HG02763 (cell line): ENCODE measurements around the gene ZDHHC15.
"Not testable (repeated sequence)": the region's sequence is repeated elsewhere in the genome, so short reads cannot be mapped to it uniquely, and the experiment has no call there.

Experiments used
- ATAC-seq: cut with Tn5 transposase; IDR thresholded peaks from one replicate; pipeline ENCODE4 v1.9.1; 2021; ENCODE audit warnings: mild to moderate bottlenecking, moderate library complexity; ENCODE audit not compliant: unreplicated experiment

ZDHHC15 gene, protein sequence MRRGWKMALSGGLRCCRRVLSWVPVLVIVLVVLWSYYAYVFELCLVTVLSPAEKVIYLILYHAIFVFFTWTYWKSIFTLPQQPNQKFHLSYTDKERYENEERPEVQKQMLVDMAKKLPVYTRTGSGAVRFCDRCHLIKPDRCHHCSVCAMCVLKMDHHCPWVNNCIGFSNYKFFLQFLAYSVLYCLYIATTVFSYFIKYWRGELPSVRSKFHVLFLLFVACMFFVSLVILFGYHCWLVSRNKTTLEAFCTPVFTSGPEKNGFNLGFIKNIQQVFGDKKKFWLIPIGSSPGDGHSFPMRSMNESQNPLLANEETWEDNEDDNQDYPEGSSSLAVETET

DNA sequence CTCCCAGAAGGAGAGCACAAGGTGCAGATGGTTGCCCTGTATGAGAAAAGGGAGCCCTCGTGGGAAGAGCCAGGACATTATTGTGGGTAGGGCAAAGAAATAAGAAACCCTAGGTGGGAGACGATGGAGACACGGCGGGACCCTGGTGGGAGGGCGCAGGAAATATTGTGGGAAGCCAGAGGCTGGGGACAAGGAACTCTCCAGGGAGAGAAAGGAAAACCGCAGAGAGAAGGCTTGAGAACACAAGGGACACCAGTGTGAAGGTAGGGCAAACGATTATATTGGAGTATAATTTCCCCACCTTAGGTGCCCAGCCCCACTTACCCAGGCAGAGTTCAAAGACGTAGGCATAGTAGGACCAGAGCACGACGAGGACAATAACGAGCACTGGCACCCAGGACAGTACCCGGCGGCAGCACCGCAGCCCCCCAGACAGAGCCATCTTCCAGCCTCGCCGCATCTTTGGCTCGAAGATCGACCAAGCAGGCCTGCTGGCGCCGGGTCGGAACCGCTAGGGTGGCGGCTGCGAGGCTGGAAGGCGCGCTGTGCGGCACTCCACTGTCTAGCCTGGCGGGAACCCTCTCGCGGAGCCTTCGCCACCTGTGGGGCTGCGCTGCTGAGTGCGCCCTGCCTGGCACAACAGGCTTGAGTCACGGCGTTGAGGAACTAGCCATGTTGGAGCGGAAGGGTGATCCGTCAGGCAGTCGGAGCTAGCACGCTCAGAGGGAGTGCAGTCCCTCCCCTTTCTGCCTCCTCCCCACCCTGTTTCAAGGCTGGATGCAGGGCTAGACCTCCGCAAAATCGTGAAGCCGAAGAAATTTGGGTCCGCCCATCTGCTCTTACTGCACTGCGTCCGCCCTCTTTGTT, at the start of gene ZDHHC15:
ZDHHC15 (minus strand) TSS at position 473 of the 867 bp plus-strand sequence; CDS start at position 460, 13 bp downstream.
- ATAC-seq = no peak

DNA sequence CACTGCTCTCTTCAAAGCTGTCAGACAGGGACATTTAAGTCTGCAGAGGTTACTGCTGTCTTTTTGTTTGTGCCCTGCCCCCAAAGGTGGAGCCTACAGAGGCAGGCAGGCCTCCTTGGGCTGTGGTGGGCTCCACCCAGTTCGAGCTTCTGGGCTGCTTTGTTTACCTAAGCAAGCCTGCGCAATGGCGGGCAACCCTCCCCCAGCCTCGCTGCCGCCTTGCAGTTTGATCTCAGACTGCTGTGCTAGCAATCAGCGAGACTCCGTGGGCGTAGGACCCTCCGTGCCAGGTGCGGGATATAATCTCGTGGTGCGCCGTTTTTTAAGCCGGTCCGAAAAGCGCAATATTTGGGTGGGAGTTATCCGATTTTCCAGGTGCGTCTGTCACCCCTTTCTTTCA, 37.7 kb upstream of the ZDHHC15 start:
- not testable (repeated sequence) for ATAC-seq

DNA sequence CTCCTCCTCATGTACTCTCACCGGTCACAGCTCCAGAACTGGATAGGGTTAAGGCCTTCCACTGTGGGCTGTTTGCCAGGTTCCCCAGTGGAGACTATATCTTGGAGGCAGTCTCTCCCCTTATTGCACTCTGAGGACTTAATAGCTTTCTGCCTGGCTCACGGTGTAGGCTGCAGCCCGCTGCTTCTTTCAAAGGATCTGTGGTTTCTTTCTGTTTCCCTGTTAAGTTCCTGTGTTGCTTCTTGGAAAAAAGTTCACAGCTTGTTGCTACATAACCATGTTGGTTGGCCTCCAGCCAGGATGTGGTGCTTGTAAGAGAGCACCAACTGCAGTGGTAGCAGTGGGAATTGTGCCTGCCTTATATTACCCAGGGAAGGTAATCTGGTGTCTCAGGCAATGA, 24.9 kb upstream of the ZDHHC15 start:
- ATAC-seq = no peak

DNA sequence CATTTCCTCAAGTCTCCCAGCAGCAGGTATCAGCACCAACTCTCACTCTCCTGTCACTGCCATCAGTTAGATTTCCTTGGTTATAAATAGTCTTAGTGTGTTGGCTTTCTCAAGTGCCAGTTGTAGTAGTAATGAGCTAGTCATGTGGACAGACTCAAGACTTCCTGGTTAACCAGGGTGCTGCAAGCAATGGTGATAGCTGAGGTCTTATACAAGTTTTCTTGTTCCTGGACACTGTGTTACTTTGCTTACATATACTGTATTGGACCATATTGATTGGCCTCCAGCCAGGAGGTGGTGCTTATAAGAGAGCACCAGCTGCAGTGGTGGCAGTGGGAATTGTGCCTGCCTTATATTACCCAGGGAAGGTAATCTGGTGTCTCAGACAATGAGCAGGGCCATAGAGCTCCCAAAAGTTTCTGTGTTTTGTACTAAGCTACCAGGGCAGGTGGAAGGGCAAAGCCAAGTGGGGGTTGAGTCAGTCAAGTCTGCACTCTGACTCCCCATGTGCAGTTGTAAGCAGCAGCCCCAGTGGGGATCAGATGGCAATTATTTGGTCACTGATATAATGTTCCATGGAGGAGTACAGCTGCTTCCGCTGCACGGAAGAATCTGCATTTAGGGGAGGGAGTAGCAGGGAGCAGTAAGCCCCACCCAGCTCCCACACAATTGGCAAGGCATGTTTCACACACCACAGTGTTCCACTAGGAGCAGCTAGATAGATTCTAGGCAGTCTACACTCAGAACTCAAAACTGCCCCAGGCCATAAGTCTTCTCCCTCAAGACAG, 24.1 kb upstream of the ZDHHC15 start:
- no peak for ATAC-seq

DNA sequence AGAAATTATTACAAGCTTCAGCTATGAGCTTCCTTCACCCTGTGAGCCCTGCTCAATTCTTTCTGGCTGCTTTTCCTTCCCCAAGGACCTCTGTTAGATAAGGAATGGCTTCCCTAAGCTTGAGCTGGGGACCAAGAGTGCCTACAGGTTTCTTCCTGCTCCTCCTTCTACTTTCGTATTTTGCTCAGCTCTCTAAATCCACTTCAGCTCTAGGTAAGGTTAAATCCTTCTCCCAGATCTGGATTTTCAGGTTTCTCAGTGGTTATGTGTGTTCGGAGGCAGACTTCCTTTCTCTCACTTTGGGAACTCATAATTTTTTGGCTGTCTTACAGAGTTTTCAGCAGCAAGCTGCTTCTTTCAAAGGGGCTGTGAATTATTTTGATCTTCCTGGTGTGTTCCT, 21.9 kb upstream of the ZDHHC15 start:
- no peak for ATAC-seq

DNA sequence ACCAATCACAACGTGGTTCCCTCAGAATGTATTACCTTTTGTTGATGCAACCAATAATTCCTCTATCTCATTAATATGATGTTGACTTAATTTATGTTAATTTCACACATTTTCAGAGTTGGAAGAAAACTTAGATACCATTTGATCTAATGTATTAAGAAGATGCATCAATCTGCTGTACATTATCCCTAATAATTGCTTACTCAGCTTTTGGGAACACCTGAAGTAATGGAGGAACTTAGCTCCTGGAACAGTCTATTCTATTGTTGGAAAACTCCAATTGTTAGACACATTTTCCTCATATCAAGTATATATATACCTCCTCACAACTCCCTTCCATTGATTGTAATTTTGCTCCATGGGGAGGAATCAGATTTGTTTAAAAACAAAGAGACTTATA, 38.9 kb downstream of the ZDHHC15 start:
- no peak for ATAC-seq

DNA sequence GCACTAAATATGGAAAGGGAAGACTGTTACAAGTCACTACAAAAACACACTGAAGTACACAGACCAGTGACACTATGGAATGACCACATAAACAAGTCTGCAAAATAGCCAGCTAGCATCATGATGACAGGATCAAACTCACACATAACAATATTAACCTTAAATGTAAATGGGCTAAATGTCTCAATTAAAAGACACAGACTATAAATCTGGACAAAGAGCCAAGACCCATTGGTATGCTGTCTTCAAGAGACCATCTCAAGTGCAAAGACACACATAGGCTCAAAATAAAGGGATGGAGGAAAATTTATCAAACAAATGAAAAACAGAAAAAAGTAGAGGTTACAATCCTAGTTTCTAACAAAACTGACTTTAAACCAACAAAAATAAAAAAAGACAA, 61.1 kb downstream of the ZDHHC15 start:
- ATAC-seq = not testable (repeated sequence)

DNA sequence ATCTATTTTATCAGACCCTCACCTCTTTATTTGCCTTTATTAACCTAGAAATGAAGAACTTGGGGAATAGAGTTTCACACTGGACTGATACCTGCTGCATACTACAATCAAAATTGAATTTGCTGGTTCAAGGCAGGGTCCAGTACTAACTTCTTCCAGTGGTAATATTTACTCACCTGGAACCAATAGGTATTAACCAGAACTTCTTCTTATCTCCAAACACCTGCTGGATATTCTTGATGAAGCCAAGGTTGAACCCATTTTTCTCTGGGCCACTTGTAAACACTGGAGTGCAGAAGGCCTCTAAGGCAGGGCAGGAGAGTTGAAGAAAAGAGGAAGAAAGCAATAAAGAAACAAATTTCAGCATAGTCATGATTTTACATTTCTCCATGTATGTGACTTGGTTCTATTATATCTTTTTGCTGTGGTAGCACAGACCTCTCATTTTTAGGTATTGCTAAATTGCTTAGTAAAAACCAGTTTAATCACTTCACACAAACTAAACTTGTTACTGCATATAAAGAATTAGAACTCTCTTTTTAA, 101.1 kb downstream of the ZDHHC15 start:
- ATAC-seq = no peak

DNA sequence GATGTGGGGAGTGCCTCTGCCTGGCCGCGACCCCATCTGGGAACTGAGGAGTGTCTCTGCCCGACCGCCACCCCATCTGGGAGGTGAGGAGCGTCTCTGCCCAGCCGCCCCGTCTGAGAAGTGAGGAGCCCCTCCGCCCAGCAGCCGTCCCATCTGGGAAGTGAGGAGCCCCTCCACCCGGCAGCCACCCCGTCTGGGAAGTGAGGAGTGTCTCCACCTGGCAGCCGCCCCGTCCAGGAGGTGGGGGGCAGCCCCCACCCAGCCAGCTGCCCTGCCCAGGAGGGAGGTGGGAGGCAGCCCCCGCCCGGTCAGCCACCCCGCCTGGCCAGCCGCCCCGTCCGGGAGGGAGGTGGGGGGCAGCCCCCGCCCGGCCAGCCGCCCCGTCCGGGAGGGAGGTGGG, 115.7 kb downstream of the ZDHHC15 start:
- not testable (repeated sequence) for ATAC-seq

DNA sequence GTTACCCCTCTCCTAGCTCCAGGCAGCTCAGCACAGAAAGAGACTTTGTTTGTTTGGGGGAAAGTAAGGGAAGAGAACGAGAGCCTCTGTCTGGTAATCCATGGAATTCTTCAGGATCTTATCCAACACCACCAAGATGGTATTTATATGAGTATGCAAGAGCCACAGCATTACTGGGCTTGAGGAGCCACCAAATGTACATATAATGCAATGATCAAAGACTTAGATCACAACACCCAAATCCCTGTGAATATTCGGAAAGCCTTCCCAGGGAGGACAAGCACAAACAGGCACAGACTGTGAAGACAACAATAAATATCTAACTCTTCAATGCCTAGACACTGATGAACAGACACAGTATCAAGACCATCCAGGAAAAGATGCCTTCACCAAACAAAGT, 132.4 kb downstream of the ZDHHC15 start:
- ATAC-seq = no peak

DNA sequence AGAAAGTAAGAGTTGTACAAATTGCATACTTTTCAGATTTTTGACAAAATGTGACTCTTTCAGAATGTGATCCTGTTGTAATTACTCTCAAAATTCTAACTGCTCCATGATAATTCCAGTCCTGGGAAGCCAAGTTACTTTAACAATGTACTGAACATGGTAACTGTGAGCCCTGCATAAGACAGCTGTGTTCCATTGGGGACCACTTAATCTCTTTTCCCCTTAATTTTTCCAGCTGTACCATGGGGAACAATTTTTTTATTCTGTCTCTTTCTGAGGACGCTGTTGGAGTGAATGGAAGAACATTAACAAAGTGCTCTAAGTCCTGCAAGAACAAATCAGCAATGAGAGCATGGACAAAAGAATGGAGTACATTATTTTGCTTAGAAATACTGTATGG, 153.1 kb downstream of the ZDHHC15 start:
- ATAC-seq = no peak

DNA sequence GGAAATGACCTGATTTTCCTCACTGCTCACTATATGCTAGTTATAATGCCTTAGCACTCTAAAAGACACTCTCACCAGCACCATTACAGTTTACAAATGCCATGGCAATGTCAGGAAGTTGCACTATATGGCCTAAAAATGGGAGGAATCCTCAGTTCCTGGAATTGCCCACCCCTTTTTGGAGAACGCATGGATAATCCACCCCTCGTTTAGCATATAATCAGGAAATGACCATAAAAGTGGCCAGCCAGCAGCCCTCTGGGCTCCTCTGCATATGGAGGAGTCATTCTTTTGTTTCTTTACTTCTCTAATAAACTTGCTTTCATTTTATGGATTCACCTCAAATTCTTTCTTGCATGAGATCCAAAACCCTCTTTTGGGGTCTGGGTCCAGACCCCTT, 156.0 kb downstream of the ZDHHC15 start:
- no peak for ATAC-seq

DNA sequence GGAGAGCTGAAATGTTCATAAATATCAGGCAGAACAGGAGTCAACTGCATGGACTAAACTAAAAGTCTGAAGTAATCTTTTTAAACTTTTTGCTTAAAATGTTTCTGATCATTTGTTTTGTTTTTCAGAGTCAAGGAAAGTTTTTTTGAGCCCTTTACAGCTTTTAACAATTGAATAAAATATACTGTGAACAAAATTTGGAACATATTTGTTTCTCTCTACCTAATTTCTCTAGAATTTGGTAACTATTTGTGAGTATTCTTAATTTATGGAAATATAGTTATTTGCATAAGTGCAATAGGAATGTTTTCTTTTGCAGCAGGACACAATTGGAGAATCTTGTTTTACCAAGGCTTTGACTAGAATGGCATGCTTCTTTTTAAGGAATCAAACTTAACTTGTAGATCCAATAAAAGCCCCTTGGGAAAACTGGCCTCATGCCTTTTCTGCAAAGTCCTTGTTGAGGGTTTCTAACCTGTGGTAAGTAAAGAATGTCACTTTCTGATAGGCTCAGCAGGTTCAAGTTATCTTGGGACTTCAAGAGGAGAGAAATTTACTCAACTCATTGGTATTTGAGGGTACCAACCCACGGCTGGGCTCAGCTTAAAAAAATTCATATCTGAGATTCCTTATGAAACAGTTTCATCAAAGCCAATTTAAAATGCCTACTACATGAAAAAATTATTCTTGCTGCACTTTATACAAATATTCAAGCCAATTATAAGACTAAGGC, 157.4 kb downstream of the ZDHHC15 start:
- no peak for ATAC-seq

DNA sequence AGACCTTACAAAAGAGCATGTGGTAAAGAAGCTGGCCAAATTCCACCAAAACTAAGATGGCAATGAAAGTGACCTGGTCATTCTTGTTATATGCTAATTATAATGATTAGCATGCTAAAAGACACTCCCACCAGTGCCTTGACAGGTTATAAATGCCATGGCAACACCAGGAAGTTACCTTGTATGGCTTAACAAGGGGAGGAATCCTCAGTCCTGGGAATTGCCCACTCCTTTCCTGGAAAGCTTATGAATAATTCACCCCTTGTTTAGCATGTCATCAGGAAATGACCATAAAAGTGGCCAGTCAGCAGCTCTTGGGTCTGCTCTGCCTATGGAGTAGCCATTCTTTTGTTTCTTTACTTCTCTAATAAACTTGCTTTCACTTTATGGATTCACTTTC, 161.0 kb downstream of the ZDHHC15 start:
- ATAC-seq = no peak

DNA sequence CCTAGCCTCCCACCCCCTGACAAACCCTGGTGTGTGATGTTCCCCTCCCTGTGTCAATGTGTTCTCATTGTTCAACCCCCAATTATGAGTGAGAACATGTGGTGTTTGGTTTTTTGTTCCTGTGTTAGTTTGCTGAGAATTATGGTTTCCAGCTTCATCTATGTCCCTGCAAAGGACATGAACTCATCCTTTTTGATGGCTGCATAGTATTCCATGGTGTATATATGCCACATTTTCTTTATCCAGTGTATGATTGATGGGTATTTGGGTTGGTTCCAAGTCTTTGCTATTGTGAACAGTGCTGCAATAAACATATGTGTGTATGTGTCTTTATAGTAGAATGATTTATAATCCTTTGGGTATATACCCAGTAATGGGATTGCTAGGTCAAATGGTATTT, 174.2 kb downstream of the ZDHHC15 start:
- ATAC-seq = not testable (repeated sequence)

DNA sequence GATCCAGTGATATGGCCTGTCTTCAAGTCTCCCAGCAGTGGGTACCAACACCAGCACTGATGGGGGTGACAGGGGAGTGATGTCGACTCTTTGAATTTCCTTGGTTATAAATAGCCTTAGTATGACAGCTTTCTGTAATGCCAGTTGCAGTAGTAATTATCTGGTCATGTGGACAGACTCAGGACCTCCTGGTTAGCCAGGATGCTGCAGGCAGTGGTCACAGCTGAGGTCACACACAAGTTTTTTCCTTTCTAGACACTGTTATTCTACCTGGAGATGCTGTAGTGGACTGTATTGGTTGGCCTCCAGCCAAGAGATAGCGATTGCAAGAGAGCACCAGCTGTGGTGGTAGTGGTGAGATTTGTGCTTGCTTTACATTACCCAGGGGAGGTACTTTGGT, 185.3 kb downstream of the ZDHHC15 start:
- ATAC-seq = no peak

DNA sequence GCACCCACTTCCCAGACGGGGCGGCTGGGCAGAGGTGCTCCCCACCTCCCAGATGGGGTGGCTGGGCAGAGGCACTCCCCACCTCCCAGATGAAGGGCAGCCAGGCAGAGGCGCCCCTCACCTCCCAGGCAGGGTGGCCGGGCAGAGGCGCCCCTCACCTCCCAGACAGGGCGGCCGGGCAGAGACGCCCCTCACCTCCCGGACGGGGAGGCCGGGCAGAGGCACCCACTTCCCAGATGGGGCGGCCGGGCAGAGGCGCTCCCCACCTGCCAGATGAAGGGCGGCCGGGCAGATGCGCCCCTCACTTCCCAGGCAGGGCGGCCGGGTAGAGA, 187.7 kb downstream of the ZDHHC15 start:
- no peak for ATAC-seq

DNA sequence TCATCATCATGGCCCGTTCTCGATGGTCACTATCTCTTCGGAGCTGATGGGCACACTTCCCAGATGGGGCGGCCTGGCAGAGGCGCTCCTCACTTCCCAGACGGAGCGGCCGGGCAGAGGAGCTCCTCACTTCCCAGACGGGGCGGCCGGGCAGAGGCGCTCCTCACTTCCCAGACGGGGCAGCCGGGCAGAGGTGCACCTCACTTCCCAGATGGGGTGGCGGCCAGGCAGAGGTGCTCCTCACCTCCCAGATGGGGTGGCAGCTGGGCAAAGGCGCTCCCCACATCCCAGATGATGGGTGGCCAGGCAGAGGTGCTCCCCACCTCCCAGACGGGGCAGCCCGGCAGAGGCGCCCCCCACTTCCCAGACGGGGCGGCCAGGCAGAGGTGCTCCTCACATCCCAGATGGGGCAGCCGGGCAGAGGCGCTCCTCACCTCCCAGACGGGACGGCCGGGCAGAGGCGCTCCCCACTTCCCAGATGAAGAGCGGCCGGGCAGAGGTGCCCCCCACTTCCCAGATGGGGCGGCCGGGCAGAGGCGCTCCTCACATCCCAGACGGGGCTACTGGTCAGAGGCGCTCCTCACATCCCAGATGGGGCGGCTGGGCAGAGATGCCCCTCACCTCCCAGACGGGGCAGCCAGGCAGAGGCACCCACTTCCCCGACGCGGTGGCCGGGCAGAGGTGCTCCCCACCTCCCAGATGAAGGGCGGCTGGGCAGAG, 188.3 kb downstream of the ZDHHC15 start:
- ATAC-seq = not testable (repeated sequence)

DNA sequence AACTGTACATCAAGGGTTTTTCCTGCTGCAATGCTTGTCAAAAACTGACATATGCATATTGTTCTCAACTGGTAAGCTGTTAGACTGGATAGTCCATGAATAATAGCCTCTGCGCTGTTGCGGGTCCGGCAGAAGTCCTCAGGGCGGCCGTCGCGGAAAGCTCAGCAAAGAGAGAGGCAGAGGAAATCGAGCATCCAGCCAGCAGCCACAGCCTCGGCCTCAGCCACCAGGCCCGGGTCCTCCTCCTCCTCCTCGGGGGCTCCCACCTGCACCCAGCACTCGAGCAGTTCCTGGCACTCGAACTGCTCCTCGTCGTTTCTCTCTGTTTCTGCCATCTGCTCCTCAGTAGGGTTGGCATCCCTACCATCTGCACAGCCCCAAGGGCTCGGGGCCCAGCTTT, 195.2 kb downstream of the ZDHHC15 start:
- ATAC-seq = no peak
